ENCODE data around the gene DDX51. TPM values are rescaled to one million over a fixed set of nuclear protein-coding genes. Genes with fewer than 3 reads are reported as not detected.

DDX51 gene
- total and polyA plus RNA-seq, 2 experiments from 2014 or later = 6.8 to 16.1 TPM

- Histone ChIP-seq H3K4me3 (no peak overlapping the region), H3K27ac (no peak overlapping the region), H3K4me2 (no peak overlapping the region), H2AFZ (no peak overlapping the region), H3K9me2 (replicated peaks; ENCODE audit: insufficient read depth) (no peaks in the 10 kb centered on the region), H3K27me3 (peaks cover 55% of the 10 kb centered on the region), H4K20me1 (ENCODE audit: insufficient read depth, poor library complexity, severe bottlenecking) (no peaks in the 10 kb centered on the region), H3K9me3 (ENCODE audit: low read depth) (no peaks in the 10 kb centered on the region), H3K4me1 (ENCODE audit: insufficient read depth) (no peaks in the 10 kb centered on the region), H3K79me2 (no peaks in the 10 kb centered on the region), H3K36me3 (replicated peaks; ENCODE audit: insufficient read depth, low read depth) (no peaks in the 10 kb centered on the region)
- WGBS (ENCODE audit: low lambda C conversion rate, missing lambda C conversion rate) = 94% methylated on average over 18 of the region's 21 CpGs
- DNase-seq (ENCODE audit: low spot score) = no peak
- TF ChIP-seq CTCF (IDR thresholded peaks at IDR 0.05; ENCODE audit: poor library complexity) = no peak
These were observed 38.1 kb upstream of the DDX51 start for GRCh38 chr12:132182206-132182710.

GRCh38 chr12:132181570-132182200 lies 37.6 kb upstream of the DDX51 start:
- no peaks in the 10 kb centered on the region for H3K9me3 ChIP-seq (ENCODE audit: low read depth)
- no peak overlapping the region for H3K4me2 ChIP-seq
- no peak overlapping the region for H2AFZ ChIP-seq
- no peaks in the 10 kb centered on the region for H3K4me1 ChIP-seq (ENCODE audit: insufficient read depth)
- no peaks in the 10 kb centered on the region for H3K79me2 ChIP-seq
- H3K36me3 ChIP-seq (replicated peaks; ENCODE audit: insufficient read depth, low read depth) = no peaks in the 10 kb centered on the region
- 89% methylated on average over 22 of the region's 33 CpGs for WGBS (ENCODE audit: low lambda C conversion rate, missing lambda C conversion rate)
- H4K20me1 ChIP-seq (ENCODE audit: insufficient read depth, poor library complexity, severe bottlenecking) = no peaks in the 10 kb centered on the region
- no peak overlapping the region for H3K4me3 ChIP-seq
- H3K27me3 ChIP-seq = peaks cover 54% of the 10 kb centered on the region
- H3K27ac ChIP-seq = no peak overlapping the region
- TF ChIP-seq EZH2phosphoT487 (IDR thresholded peaks at IDR 0.05; ENCODE audit: low read depth, severe bottlenecking, unreplicated experiment) (no peak), EZH2 (IDR thresholded peaks at IDR 0.05; ENCODE audit: borderline replicate concordance) (no peak), CTCF (IDR thresholded peaks at IDR 0.05; ENCODE audit: poor library complexity) (no peak)
- DNase-seq (ENCODE audit: low spot score) = no peak
- no peaks in the 10 kb centered on the region for H3K9me2 ChIP-seq (replicated peaks; ENCODE audit: insufficient read depth)

DNA sequence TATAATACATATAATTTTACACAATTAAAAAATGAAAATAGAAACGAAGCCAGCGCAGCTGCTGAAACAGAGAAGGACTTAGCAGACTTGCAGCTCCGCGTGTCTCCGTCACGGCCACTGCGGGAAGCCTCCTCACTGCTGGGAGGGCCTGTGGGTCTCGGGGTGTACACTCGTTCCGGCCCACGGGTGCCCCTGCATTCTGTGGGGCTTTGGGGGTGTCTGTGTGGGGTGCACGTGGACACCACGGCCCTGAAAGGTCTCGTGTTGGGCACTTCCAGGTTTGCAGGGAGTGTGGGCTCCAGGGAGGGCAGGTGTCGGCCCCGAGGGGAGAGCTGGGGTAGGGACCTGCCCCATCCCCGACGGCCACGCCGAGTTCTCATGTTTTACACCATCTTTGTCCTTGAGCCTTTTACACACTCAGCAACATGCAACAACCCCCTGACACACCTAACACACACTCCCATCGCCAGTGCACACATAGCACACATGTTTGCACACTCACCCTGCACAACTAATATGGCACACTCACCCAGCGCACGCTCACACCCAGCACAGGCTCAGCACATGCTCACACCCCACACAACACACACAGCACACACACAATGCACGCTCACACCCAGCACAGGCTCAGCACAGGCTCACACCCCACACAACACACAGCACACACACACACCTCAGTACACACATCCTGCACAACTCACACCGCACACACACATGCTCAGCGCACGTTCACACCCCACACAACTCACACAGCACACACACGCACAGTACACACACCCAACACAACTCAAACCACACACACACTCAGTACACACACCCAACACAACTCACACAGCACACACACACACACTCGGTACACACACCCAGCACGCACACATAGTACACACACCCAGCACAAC lies 36.8 kb upstream of the DDX51 start:
- WGBS (ENCODE audit: low lambda C conversion rate, missing lambda C conversion rate) = 90% methylated on average over 30 of the region's 30 CpGs
- Histone ChIP-seq H3K4me1 (ENCODE audit: insufficient read depth) (no peaks in the 10 kb centered on the region), H3K9me3 (ENCODE audit: low read depth) (no peaks in the 10 kb centered on the region), H3K79me2 (no peaks in the 10 kb centered on the region), H3K4me3 (no peak overlapping the region), H3K9me2 (replicated peaks; ENCODE audit: insufficient read depth) (no peaks in the 10 kb centered on the region), H3K36me3 (replicated peaks; ENCODE audit: insufficient read depth, low read depth) (no peaks in the 10 kb centered on the region), H3K27ac (no peak overlapping the region), H3K4me2 (no peak overlapping the region), H4K20me1 (ENCODE audit: insufficient read depth, poor library complexity, severe bottlenecking) (no peaks in the 10 kb centered on the region), H2AFZ (no peak overlapping the region), H3K27me3 (peaks cover 54% of the 10 kb centered on the region)
- DNase-seq (ENCODE audit: low spot score) = no peak
- no peak for TF ChIP-seq EZH2phosphoT487 (IDR thresholded peaks at IDR 0.05; ENCODE audit: low read depth, severe bottlenecking, unreplicated experiment)
- no peak for TF ChIP-seq EZH2 (IDR thresholded peaks at IDR 0.05; ENCODE audit: borderline replicate concordance)
- no peak for TF ChIP-seq CTCF (IDR thresholded peaks at IDR 0.05; ENCODE audit: poor library complexity)

Measured in hepatocyte (in vitro differentiated cells).